Measurements from ENCODE around the gene MS4A8.

- TF ChIP-seq, protein P1, sequence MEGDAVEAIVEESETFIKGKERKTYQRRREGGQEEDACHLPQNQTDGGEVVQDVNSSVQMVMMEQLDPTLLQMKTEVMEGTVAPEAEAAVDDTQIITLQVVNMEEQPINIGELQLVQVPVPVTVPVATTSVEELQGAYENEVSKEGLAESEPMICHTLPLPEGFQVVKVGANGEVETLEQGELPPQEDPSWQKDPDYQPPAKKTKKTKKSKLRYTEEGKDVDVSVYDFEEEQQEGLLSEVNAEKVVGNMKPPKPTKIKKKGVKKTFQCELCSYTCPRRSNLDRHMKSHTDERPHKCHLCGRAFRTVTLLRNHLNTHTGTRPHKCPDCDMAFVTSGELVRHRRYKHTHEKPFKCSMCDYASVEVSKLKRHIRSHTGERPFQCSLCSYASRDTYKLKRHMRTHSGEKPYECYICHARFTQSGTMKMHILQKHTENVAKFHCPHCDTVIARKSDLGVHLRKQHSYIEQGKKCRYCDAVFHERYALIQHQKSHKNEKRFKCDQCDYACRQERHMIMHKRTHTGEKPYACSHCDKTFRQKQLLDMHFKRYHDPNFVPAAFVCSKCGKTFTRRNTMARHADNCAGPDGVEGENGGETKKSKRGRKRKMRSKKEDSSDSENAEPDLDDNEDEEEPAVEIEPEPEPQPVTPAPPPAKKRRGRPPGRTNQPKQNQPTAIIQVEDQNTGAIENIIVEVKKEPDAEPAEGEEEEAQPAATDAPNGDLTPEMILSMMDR (IDR thresholded peaks at IDR 0.05) = no peak
- no peak for TF ChIP-seq POLR2A (IDR thresholded peaks at IDR 0.05)
Measured at GRCh38 chr11:60718524-60719316, 19.3 kb downstream of the MS4A8 start.
